ENCODE results near the gene SLC9A8.

Gene SLC9A8

DNA sequence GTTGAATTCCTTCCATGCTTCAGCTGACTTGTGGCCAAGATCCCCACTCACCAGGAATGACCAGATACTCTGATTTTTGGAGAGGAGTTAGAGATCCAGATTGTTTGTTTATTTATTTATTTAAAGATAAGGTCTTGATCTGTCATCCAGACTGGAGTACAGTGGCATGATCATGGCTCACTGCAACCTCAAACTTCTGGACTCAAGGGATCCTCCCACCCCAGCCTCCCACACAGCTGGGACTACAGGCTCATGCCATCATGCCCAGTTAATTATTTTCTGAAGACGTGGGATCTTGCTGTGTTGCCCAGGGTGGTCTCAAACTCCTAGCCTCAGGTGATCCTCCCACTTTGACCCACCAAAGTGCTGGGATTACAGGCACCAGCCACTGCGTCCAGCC lies 106.8 kb downstream of the SLC9A8 start:
- no peak for DNase-seq

DNA sequence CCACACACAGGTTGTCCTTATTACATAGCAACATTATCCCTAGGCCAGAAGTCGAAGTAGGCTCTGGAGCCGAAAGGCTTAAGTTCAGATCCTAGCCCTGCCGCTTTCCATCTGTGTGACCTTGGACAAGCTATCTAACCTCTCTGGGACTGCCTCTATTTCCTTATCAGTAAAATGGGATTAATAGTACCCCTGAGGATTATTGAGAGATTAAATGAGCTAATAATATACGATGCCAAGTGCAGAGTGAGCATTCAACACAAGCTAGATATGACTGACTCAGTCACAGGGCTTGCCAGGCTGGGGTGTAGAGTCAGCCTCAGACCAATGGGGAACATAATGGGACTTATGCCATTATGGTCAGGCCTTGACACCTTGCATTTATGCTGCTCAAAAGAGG lies 111.6 kb downstream of the SLC9A8 start:
- DNase-seq = no peak

DNA sequence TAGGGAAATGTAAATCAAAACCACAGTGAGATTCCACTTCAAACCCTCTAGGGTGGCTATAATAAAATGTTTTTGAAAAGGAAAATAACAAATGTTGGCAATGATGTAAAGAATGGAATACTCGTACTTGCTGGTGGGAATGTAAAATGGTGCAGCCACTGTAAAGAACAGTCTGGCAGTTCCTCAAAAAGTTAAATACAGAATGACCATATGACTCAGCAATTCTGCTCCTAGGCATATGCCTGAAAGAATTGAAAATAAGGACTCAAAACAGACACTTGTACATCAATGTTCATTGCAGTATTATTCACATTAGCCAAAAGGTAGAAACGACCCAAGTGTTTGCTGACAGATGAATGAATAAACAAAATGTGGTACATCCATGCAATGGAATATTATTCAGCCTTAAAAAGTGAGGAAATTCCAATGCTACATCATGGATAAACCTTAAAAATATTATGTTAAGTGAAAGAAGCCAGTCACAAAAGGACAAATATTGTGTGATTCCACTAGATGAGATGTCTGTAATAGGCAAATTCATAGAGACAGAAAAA lies 113.3 kb downstream of the SLC9A8 start:
- DNase-seq = no peak

DNA sequence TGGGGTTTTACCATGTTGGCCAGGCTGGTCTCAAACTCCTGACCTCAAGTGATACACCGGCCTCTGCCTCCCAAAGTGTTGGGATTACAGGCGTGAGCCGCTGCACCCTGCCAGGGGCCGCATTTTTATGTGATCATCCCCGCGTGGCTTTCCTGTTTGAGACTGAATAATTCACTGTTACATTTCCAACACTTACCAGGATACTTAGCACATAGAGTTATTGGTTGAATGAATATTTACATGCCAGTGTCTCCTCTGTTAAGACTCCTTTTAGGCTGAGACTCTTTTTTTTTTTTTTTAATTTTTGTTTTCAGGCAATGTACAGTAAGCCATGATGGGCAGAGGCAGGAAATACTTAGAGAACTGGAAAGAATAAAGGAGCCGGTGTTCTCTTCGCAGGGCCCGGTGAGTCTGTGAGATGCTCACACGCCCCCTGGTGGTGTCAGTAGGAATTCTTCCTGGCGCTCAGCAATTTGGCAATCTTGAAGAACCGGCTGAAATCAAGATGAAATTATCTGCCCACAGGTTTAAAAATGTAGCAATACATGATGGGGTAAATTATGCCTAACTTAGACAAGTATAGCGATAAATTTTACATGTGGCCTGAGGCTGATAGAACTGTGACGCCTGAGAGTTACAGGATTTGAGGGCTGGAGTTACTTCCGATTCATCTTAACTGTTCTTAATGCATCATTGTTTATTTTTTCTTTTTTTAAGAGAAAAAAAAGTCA lies 115.9 kb downstream of the SLC9A8 start:
- DNase-seq = peak; percentile 79

DNA sequence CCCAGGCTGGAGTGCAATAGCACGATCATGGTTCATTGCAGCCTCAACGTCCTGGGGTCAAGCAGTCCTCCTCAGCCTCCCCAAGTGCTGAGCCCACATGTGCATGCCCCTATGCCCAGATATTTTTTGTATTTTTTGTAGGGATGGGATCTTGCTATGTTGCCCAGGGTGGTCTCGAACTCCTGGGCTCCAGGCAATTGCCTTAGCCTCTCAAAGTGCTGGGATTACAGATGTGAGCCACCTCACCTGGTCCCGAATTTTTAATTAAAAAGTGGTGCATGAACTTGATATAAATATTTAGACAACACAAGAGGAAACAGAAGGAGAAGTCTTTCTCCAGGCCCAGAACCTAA lies 116.5 kb downstream of the SLC9A8 start:
- DNase-seq = no peak

DNA sequence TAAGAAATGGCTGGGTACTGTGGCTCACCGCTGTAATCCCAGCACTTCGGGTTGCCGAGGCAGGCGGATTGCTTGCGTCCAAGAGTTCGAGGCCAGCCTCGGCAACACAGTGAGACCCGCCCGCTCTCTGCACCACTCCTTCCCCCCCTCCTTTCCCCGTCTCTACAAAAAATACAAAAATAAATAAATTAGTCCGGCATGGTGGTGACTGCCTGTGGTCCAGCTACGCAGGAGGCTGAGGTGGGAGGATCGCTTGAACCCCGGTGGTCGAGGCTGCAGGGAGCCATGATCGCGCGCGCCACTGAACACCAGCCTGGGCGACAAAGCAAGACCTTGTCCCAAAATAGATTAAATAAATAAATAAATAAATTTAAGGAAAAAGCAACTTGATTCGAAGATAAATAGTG lies 123.1 kb downstream of the SLC9A8 start:
- no peak for DNase-seq

DNA sequence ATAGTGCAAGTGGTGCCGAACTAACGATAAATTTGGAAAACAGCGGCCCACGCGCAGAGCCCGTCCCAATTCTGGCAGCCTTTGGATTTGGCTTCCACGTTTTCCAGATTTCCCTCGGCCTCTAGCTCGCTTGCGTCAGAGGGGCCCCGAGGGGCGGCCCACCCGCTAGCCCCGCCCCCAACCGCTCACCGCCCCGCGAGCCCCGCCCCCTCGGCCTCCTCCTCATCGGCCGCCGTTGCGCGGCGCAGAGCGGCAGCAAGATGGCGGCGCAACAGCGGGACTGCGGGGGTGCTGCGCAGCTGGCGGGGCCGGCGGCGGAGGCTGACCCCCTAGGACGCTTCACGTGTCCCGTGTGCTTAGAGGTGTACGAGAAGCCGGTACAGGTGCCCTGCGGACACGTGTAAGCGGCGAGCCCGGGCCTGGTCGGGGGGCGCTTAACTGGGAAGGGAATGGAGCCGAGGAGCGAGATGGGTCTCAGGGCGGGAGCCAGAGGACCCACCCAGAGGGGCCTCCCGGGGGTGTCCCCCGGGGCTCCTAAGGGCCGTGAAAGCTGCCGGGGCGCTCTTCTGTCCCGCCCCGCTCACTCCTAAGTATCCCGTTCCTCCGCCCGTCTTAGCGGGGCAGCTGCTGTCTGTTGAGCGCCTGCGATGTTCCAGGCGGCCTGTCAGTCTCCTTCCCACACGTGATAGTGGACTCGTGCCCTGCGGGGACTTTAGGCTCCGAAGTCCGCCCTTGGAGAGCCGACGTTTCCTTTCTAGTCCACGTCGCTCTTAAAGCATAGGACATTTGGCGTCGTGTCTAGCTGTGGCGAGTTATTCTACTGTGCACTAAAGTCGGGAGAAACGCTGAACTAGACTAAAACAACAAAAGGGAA lies 123.8 kb downstream of the SLC9A8 start, which contains the start of gene RNF114:
Gene RNF114 (plus strand): TSS at position 245 of the 874 bp plus-strand sequence. CDS start 16 bp downstream, at position 261.
- DNase-seq = peak; percentile 91

DNA sequence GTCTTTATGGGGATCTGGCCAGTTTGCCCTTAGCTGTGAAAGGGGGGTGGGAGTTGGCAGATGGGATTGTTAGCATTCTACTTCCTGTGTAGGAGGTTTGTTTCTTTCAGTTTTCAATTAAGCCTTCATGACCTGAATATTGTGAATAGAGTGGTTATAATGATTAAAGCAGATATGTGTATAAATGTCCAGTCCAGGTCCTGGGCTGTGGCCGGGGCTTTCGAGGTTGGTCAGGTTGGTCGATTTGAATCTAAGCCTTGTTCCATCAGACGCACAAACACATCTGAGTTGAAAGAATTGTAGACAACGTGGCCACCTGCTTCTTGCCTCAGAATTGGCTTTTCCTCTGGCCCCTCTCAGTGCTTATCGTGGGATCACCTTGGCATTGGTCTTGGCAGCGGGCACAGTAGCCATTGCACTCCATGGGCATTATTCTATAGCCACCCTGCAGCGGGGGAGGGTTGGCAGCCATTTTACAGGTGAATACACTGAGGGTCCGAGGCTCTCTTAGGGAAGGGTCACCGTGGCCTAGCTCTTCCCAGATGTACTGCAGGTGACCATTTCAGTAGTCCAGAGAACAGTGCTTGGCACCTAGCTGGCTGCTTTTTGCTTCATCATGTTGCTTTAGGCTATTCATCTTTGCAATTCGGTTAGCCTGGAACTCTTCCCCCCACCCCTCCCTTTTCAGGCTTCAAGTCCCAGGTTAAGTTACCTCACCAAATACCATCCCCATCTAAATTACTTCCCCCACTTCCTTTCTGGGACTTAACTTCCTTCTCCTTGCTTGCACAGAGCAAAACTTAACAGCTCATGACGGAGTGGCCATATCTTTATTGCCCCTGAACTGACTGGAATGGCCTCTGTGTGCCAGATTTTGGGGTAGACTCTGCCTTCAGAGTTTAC lies 124.7 kb downstream of the SLC9A8 start:
- DNase-seq = no peak

DNA sequence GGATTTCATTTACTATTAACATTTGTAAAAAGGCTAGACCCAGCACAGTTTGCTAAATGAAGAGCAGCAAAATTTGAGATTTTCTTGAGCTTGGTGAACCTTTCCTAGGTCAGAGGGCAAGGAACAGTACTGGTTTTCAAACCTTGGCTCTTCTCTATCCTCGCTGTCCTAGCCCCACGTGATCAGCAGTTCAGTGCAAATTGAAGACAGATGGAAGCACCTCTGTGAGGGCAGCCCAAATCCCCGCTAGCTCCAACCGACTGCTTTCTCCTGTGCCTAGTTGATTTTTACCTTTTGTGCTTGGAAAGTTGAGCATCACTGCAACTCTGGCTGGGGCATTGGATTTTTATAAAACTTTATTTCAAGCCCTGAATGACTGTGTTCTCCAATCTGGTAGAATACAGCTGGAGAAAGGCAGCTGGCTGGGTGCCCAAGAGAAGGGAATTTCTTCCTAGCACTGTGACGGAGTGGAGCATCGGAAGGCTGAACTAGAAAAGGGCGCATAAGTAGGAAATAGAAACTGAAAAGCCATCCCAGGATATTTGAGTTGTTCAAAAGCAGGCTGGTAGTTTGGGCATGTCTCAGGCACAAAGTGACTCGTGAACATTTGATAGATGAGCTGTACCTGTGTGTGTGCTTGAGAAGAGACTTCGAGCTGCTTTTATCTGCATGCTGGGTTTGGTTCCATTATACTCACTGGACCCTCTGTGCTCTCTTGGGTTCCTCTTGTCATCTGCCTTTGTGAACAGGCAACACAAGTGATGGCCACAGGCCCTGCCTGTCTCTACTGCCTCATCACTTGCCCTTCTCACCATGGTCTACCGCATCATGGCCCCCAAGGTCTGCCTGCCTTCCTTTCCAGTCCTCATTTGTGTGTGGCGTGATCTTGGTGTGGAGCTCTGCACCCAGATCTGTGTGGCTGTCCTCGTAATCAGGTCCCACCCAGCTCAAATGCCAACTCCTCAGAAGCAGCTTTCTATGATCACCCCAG lies 125.8 kb downstream of the SLC9A8 start:
- no peak for DNase-seq

DNA sequence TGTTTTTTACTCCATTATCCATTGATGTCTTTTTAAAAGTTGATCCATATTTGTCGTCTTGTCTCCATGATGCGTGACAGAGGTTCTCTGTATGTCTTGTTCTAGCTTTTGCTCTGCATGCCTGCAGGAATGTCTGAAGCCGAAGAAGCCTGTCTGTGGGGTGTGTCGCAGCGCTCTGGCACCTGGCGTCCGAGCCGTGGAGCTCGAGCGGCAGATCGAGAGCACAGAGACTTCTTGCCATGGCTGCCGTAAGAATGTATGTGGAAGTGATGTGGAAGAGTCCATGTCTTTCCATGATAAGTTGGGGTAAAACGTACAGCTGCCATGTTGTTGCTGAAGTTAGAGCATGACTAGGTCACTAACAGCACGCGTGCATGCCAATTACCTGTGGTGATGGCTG lies 128.8 kb downstream of the SLC9A8 start:
- no peak for DNase-seq

Measured in stimulated activated CD4-positive, alpha-beta T cell treated with anti-CD3 and anti-CD28 coated beads, Interleukin-1b, Interleukin-23, amount 100 ng/mL, for 48 hours (primary cell).